A549 (cell line): ENCODE data around the gene PSMD5. TPM values are rescaled to one million over a fixed set of nuclear protein-coding genes. Genes with fewer than 3 reads are reported as not detected.

ENCODE experiments used
- ATAC-seq, 2 experiments: fragments of 200-7000 bp in 1 of 2; fragments of >200 bp in 1 of 2; cut with Nextera tagmentation in 1 of 2; cut with Tn5 transposase in 1 of 2; 3 replicates each; pipeline versions ENCODE4 v1.8.0 to v1.9.1; 2018 to 2020; ENCODE audit warnings: mild to moderate bottlenecking in 1 of 2, moderate library complexity in 1 of 2
- CTCF ChIA-PET: fragments of 300-600 bp; sonication (Branson Sonifier 250); formaldehyde crosslinking; extraction: SDS; loops from one replicate; lab custom pipeline; 2021; ENCODE audit warnings: antibody characterized with exemption, inconsistent platforms; lab: Yijun Ruan, JAX
- POLR2A ChIA-PET: fragments of 350-600 bp; formaldehyde crosslinking; extraction: SDS; loops from one replicate; lab custom pipeline; 2021; ENCODE audit warnings: antibody characterized with exemption, inconsistent platforms; lab: Yijun Ruan, JAX
- DNase-seq, 2 experiments: peaks; one replicate each; pipeline versions ENCODE4 v3.0.0 to v3.0.0-alpha.2; 2011 to 2016; ENCODE audit warnings: low read depth in 1 of 2, low spot score in 1 of 2
- FAIRE-seq: peaks from 2 replicates; lab custom pipeline; 2011; peaks lifted over from hg19 to GRCh38; lab: Jason Lieb, UNC
- H3K27ac ChIP-seq, 2 experiments: fragments of >200 bp; sonication (Bioruptor Twin); formaldehyde crosslinking; 3 replicates each; pipeline ENCODE4 v1.5.1; 2016 to 2017
- H3K4me1 ChIP-seq: fragments of >200 bp; sonication (Bioruptor Twin); formaldehyde crosslinking; 3 replicates; pipeline ENCODE4 v1.6.1; 2016
- H3K4me2 ChIP-seq: fragments of >200 bp; sonication (Bioruptor Twin); formaldehyde crosslinking; 3 replicates; pipeline ENCODE4 v1.6.1; 2016
- H3K4me3 ChIP-seq: fragments of >200 bp; sonication (Bioruptor Twin); formaldehyde crosslinking; 3 replicates; pipeline ENCODE4 v1.5.1; 2016
- H3K9me3 ChIP-seq: fragments of >200 bp; sonication (Bioruptor Twin); formaldehyde crosslinking; 3 replicates; pipeline ENCODE4 v1.6.1; 2016
- CBX8 ChIP-seq: fragments of 200-600 bp; sonication (generic); IDR thresholded peaks from 2 replicates; pipeline ENCODE4 v1.6.1; 2016
- EHMT2 ChIP-seq: fragments of 200-600 bp; sonication (generic); IDR thresholded peaks from 2 replicates; pipeline ENCODE4 v1.6.1; 2016; ENCODE audit warnings: antibody characterized with exemption, low read depth, mild to moderate bottlenecking, moderate library complexity
- EP300 ChIP-seq, 2 experiments: fragments of >200 bp; sonication (Bioruptor Twin); formaldehyde crosslinking; IDR thresholded peaks; 2 replicates in 1 of 2; 3 replicates in 1 of 2; pipeline ENCODE4 v1.6.1; 2016 to 2017
- GATA3 ChIP-seq: IDR thresholded peaks from 2 replicates; pipeline ENCODE4 v1.6.1; 2012; ENCODE audit warnings: borderline replicate concordance
- HDAC2 ChIP-seq: fragments of 200-600 bp; sonication (generic); IDR thresholded peaks from 2 replicates; pipeline ENCODE4 v1.6.1; 2016
- HOXB5 ChIP-seq: fragments of 250-450 bp; sonication (Bioruptor Pico); IDR thresholded peaks from 2 replicates; pipeline ENCODE4 v1.5.0; 2020; ENCODE audit warnings: mild to moderate bottlenecking, moderate library complexity
- JUNB ChIP-seq: fragments of >200 bp; sonication (Bioruptor Twin); formaldehyde crosslinking; IDR thresholded peaks from 2 replicates; pipeline ENCODE4 v1.6.1; 2016
- KDM1A ChIP-seq: fragments of 200-600 bp; sonication (generic); IDR thresholded peaks from 2 replicates; pipeline ENCODE4 v1.6.1; 2016; ENCODE audit warnings: low read depth, mild to moderate bottlenecking
- NFE2L2 ChIP-seq: fragments of 150-350 bp; conservative IDR thresholded peaks from 2 replicates; pipeline ENCODE4 v1.6.1; 2014; ENCODE audit warnings: low read length
- NPAS2 ChIP-seq: fragments of 250-450 bp; sonication (Bioruptor Pico); IDR thresholded peaks from 2 replicates; pipeline ENCODE4 v1.8.0; 2022; ENCODE audit warnings: mild to moderate bottlenecking, moderate library complexity, borderline replicate concordance
- PHF8 ChIP-seq: fragments of 200-600 bp; sonication (generic); IDR thresholded peaks from 2 replicates; pipeline ENCODE4 v1.6.1; 2016; ENCODE audit warnings: low read depth, mild to moderate bottlenecking, antibody characterized with exemption, moderate library complexity, borderline replicate concordance
- TFCP2L1 ChIP-seq: fragments of 250-450 bp; sonication (Bioruptor Pico); IDR thresholded peaks from 2 replicates; pipeline ENCODE4 v1.5.0; 2021; ENCODE audit warnings: mild to moderate bottlenecking
- ZFP36 ChIP-seq: fragments of 450-650 bp; IDR thresholded peaks from 2 replicates; pipeline ENCODE4 v1.6.1; 2014; ENCODE audit warnings: borderline replicate concordance; ENCODE audit not compliant: partially characterized antibody
- ZNF302 ChIP-seq: fragments of 250-450 bp; sonication (Bioruptor Pico); IDR thresholded peaks from 2 replicates; pipeline ENCODE4 v1.9.0; 2021; ENCODE audit warnings: inconsistent platforms, mild to moderate bottlenecking, moderate library complexity
- ZSCAN20 ChIP-seq: fragments of 250-450 bp; sonication (Bioruptor Pico); IDR thresholded peaks from 2 replicates; pipeline ENCODE4 v1.8.0; 2022; ENCODE audit warnings: mild to moderate bottlenecking, moderate library complexity
- WGBS: methylation state at CpG from one replicate; pipeline ENCODE4 v1.1.6; 2017; ENCODE audit errors: missing lambda C conversion rate; 5-methylcytosine and 5-hydroxymethylcytosine counted together
- polyA plus RNA-seq, 4 experiments: library from polyadenylated mRNA; depleted of rRNA in 3 of 4; stranded (reverse); fragments of >200 nt; fragmentation: RNase III in 1 of 4; extraction: RNeasy Plus Mini Kit Qiagen cat#74134 plus additional on column Dnase treatment in 1 of 4; gene quantifications; 2 replicates in 3 of 4; 3 replicates in 1 of 4; pipeline ENCODE4 v1.2.3, GENCODE V29; 2011 to 2017
- TF ChIP-seq, protein P1 (sequence below): fragments of >200 bp; sonication (Bioruptor Twin); formaldehyde crosslinking; IDR thresholded peaks from 3 replicates; pipeline ENCODE4 v1.5.1; 2016
- TF ChIP-seq, protein P2 (sequence below): IDR thresholded peaks from 2 replicates; pipeline ENCODE4 v1.6.1; 2012
- TF ChIP-seq, protein P3 (sequence below): fragments of 450-650 bp; IDR thresholded peaks from 2 replicates; pipeline ENCODE4 v1.6.1; 2014; ENCODE audit warnings: antibody characterized with exemption
- TF ChIP-seq, protein P4 (sequence below): fragments of 200-600 bp; sonication (generic); IDR thresholded peaks from 2 replicates; pipeline ENCODE4 v1.6.1; 2016; ENCODE audit warnings: antibody characterized with exemption, mild to moderate bottlenecking, moderate library complexity

PSMD5 gene
- polyA plus RNA-seq, 2 of the 4 experiments (the other 2 are of a cell fraction), result 34.6 to 63.7 TPM

DNA sequence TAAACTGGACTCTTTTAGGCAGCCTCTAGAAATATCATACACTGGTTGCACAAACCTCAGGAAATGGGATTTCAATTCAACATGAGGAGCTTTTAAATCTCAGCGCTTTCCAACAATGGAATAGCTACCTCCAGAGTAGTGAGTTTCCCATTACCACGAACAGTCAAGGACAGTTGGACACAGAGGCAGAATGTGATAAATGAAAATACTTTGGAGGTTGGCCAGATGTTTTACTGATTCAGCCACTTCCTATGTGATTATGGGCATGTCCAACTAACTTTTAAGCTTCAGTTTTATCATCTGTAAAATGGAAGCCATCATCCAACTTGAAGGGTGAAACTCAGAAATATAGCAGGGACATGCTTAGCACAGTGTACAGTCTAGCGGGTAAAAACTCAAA, 51.6 kb downstream of the PSMD5 start:
- H3K4me1 ChIP-seq, result peaks cover 16% of the 10 kb centered on the region
- DNase-seq, result no peak
- no peak for FAIRE-seq
- CTCF ChIA-PET, result interaction anchor here (0.8 to 1.5 kb wide), 2 partner anchors 11 to 138 kb away, joined by 3 read pairs; no protein-coding TSS in a partner anchor
- WGBS, result 97% methylated on average over 3 of the region's 3 CpGs
- no peak overlapping the region for H3K4me3 ChIP-seq
- TF ChIP-seq HDAC2 (no peak), KDM1A (no peak), TFCP2L1 (no peak), GATA3 (no peak), NPAS2 (CRISPR knock-in tag) (no peak), NFE2L2 (no peak), PHF8 (no peak), EHMT2 (no peak), HOXB5 (CRISPR knock-in tag) (no peak)
- TF ChIP-seq, protein P1, sequence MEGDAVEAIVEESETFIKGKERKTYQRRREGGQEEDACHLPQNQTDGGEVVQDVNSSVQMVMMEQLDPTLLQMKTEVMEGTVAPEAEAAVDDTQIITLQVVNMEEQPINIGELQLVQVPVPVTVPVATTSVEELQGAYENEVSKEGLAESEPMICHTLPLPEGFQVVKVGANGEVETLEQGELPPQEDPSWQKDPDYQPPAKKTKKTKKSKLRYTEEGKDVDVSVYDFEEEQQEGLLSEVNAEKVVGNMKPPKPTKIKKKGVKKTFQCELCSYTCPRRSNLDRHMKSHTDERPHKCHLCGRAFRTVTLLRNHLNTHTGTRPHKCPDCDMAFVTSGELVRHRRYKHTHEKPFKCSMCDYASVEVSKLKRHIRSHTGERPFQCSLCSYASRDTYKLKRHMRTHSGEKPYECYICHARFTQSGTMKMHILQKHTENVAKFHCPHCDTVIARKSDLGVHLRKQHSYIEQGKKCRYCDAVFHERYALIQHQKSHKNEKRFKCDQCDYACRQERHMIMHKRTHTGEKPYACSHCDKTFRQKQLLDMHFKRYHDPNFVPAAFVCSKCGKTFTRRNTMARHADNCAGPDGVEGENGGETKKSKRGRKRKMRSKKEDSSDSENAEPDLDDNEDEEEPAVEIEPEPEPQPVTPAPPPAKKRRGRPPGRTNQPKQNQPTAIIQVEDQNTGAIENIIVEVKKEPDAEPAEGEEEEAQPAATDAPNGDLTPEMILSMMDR, result no peak
- TF ChIP-seq, protein P2, sequence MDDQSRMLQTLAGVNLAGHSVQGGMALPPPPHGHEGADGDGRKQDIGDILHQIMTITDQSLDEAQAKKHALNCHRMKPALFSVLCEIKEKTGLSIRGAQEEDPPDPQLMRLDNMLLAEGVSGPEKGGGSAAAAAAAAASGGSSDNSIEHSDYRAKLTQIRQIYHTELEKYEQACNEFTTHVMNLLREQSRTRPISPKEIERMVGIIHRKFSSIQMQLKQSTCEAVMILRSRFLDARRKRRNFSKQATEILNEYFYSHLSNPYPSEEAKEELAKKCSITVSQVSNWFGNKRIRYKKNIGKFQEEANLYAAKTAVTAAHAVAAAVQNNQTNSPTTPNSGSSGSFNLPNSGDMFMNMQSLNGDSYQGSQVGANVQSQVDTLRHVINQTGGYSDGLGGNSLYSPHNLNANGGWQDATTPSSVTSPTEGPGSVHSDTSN, result no peak
- H3K9me3 ChIP-seq, result no peaks in the 10 kb centered on the region
- peak overlapping the region; percentile 71 for H3K4me2 ChIP-seq
- H3K27ac ChIP-seq, result no peak overlapping the region
- ATAC-seq, result no peak
- POLR2A ChIA-PET, result no interaction called here

DNA sequence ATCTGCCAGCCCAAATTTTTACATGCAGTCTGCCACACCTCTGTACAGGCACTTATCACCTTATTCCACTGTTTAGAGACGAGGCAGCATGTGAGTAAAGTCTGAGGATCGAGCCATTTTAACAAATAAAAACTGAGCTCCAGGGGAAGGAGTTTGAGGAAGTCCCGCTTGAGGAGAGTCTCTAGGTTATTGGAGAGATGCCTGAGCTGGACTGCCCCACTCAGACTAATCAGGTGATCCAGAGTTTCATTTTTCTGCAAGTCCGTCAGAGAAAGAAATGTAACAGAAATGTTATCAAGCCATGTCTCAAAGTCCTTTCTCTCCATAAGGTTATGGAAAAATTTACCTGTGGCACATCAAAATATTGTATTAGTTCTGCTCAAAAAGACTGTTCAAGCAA, 54.8 kb downstream of the PSMD5 start:
- ChIA-PET CTCF (interaction anchor here (0.6 to 2.5 kb wide), 3 partner anchors 25 to 168 kb away, joined by 3 to 6 read pairs (median 6); no protein-coding TSS in a partner anchor), POLR2A (no interaction called here)
- Histone ChIP-seq H3K9me3 (no peaks in the 10 kb centered on the region), H3K4me2 (no peak overlapping the region), H3K4me1 (peaks cover 28% of the 10 kb centered on the region), H3K4me3 (no peak overlapping the region), H3K27ac (no peak overlapping the region)
- WGBS, result 94% methylated on average over 4 of the region's 4 CpGs
- ATAC-seq (no peak), FAIRE-seq (no peak), DNase-seq (no peak)
- TF ChIP-seq, protein P3, sequence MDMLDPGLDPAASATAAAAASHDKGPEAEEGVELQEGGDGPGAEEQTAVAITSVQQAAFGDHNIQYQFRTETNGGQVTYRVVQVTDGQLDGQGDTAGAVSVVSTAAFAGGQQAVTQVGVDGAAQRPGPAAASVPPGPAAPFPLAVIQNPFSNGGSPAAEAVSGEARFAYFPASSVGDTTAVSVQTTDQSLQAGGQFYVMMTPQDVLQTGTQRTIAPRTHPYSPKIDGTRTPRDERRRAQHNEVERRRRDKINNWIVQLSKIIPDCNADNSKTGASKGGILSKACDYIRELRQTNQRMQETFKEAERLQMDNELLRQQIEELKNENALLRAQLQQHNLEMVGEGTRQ, result no peak
- no peak for TF ChIP-seq ZFP36
- TF ChIP-seq EP300 (IDR thresholded peaks at IDR 0.05), result no peak
- TF ChIP-seq, protein P2, result no peak
- TF ChIP-seq, protein P4, sequence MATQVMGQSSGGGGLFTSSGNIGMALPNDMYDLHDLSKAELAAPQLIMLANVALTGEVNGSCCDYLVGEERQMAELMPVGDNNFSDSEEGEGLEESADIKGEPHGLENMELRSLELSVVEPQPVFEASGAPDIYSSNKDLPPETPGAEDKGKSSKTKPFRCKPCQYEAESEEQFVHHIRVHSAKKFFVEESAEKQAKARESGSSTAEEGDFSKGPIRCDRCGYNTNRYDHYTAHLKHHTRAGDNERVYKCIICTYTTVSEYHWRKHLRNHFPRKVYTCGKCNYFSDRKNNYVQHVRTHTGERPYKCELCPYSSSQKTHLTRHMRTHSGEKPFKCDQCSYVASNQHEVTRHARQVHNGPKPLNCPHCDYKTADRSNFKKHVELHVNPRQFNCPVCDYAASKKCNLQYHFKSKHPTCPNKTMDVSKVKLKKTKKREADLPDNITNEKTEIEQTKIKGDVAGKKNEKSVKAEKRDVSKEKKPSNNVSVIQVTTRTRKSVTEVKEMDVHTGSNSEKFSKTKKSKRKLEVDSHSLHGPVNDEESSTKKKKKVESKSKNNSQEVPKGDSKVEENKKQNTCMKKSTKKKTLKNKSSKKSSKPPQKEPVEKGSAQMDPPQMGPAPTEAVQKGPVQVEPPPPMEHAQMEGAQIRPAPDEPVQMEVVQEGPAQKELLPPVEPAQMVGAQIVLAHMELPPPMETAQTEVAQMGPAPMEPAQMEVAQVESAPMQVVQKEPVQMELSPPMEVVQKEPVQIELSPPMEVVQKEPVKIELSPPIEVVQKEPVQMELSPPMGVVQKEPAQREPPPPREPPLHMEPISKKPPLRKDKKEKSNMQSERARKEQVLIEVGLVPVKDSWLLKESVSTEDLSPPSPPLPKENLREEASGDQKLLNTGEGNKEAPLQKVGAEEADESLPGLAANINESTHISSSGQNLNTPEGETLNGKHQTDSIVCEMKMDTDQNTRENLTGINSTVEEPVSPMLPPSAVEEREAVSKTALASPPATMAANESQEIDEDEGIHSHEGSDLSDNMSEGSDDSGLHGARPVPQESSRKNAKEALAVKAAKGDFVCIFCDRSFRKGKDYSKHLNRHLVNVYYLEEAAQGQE, result no peak
- no peak for TF ChIP-seq JUNB
- TF ChIP-seq, protein P1, result no peak
- TF ChIP-seq CBX8, result no peak
- TF ChIP-seq ZSCAN20 (CRISPR knock-in tag), result no peak
- no peak for TF ChIP-seq ZNF302 (CRISPR knock-in tag)
